Esophagus squamous epithelium (tissue), 4 donors: Measurements from ENCODE around the gene TBRG4.

Source experiments
- POLR2A ChIP-seq, 4 donors: fragments of 450-650 bp; IDR thresholded peaks; one replicate each; pipeline ENCODE4 v1.6.1; 2017; ENCODE audit warnings: antibody characterized with exemption in 4 of 4, mild to moderate bottlenecking in 4 of 4, moderate library complexity in 3 of 4
- TF ChIP-seq, protein P1 (sequence below), 6 experiments: fragments of 450-650 bp in 4 of 6; fragments of 200-600 bp in 2 of 6; sonication (generic) in 2 of 6; IDR thresholded peaks; one replicate each; pipeline ENCODE4 v1.5.1; 2016 to 2019; ENCODE audit warnings: antibody characterized with exemption in 6 of 6, mild to moderate bottlenecking in 4 of 6, moderate library complexity in 4 of 6

DNA sequence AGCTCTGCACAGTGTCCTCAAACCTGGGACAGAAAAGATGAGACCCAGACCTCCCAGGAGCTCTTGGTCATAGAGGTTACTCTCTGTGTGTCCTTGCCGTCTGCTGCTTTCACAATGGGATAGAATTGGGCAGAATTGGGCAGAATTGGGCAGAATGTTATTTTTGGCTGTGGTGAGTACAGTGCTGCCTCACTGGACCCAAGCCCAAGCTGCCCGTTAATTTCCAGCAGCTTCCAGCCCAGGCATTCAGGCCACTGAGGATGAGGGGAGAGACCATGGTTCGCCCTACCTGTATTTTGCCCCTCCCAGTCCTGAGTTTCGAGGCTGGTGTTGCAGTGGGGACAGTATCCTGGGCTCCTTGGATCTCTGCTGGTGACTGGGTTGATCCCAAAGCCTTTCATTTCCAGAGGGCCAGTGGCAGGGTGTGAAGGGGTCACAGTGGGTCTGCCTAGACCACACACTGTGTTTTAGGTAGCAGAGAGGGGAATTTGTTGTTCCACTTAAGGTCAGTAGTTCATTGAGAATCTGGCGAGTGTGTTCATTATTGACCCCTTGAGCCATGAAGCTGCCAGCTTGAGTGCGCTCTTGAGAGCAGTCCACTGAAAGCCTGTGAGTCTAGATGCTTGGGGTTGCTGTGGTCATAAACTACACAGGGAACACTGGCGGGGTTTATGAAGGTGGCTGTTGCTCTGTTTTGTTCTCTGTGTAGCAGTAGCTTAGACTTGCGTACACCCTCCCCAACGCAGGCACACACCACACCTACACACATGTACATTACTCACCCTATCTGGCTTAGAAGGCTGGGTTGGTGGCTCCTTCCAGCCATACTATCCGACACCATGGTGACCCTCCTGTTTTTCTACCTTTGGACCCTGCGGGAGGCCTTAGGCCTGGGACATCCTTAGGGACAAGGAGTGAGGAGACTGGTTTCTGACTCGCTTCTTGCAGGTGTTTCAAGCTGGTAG, 46.2 kb downstream of the TBRG4 start:
- TF ChIP-seq, protein P1, sequence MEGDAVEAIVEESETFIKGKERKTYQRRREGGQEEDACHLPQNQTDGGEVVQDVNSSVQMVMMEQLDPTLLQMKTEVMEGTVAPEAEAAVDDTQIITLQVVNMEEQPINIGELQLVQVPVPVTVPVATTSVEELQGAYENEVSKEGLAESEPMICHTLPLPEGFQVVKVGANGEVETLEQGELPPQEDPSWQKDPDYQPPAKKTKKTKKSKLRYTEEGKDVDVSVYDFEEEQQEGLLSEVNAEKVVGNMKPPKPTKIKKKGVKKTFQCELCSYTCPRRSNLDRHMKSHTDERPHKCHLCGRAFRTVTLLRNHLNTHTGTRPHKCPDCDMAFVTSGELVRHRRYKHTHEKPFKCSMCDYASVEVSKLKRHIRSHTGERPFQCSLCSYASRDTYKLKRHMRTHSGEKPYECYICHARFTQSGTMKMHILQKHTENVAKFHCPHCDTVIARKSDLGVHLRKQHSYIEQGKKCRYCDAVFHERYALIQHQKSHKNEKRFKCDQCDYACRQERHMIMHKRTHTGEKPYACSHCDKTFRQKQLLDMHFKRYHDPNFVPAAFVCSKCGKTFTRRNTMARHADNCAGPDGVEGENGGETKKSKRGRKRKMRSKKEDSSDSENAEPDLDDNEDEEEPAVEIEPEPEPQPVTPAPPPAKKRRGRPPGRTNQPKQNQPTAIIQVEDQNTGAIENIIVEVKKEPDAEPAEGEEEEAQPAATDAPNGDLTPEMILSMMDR (IDR thresholded peaks at IDR 0.05) = no peak
- TF ChIP-seq POLR2A (IDR thresholded peaks at IDR 0.05) = no peak
